IPS-20b (cell line): ENCODE results near the gene MGAT5.

Experiments used
- H3K27ac ChIP-seq: one replicate; pipeline ENCODE4 v1.5.1; 2013; ENCODE audit warnings: low read length
- H3K27me3 ChIP-seq: 2 replicates; pipeline ENCODE4 v1.6.1; 2013; ENCODE audit warnings: mild to moderate bottlenecking, low read length, inconsistent platforms; ENCODE audit not compliant: insufficient read depth
- H3K36me3 ChIP-seq: 2 replicates; pipeline ENCODE4 v1.6.1; 2013; ENCODE audit warnings: low read depth, mild to moderate bottlenecking, inconsistent platforms, low read length, moderate library complexity; ENCODE audit not compliant: insufficient read depth
- H3K4me1 ChIP-seq: 2 replicates; pipeline ENCODE4 v1.6.1; 2013; ENCODE audit warnings: mild to moderate bottlenecking, control low read depth, inconsistent platforms, low read length, moderate library complexity; ENCODE audit not compliant: insufficient read depth
- H3K4me3 ChIP-seq: 2 replicates; pipeline ENCODE4 v1.5.1; 2013; ENCODE audit warnings: mild to moderate bottlenecking, low read length, inconsistent platforms
- H3K9ac ChIP-seq: 2 replicates; pipeline ENCODE4 v1.6.1; 2013; ENCODE audit warnings: low read depth, mild to moderate bottlenecking, inconsistent platforms, low read length, moderate library complexity
- H3K9me3 ChIP-seq: 2 replicates; pipeline ENCODE4 v1.6.1; 2013; ENCODE audit warnings: mild to moderate bottlenecking, low read depth, low read length, inconsistent platforms; ENCODE audit not compliant: insufficient read depth

The MGAT5 gene

DNA sequence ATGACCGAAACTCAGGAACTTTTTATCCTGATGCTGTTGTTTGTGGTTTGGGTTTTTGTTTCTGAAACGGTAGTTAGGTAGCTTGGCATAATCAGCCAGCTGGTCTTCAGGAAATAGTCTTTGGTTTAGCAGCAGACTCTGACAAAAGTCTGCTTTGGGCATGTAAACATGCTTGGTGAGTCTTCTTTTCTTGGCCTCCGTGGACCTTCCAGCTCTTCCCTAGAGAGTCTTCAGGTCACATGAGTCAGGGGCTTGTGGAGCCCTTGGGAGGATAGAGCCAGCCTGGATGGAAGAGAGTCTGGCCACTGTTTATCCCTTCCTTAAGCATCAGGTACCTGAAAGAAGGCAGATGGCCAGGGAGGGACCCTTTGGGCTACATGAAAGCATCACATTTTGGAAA, 154.5 kb downstream of the MGAT5 start:
- Histone ChIP-seq H3K4me1 (peaks cover 4% of the 10 kb centered on the region; the same call in 1 of the 2 replicates), H3K27ac (no peak overlapping the region), H3K27me3 (no peaks in the 10 kb centered on the region), H3K9ac (no peak overlapping the region), H3K36me3 (0 out of 2 replicates have a peak, but pooled peaks cover 4% of the 10 kb centered on the region), H3K4me3 (no peak overlapping the region), H3K9me3 (no peaks in the 10 kb centered on the region)

DNA sequence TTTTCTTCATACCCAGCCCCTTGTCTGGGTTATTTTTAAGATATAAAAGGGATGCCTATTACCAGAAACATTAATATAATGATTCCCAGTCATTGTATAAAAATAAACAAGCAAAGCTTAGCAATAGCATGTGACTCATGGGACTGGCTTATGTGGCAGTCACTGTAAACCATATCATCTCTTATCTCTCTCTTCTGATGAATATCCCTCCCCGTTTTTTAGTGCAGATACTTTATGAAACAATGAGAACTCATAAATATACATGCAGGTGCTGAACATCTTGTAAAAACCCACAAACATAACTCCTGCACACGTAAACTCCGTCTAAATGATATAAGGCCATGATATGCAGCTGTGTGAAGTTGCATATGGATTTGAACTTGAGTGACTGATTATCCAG, 154.9 kb downstream of the MGAT5 start:
- peaks cover 4% of the 10 kb centered on the region; the same call in 1 of the 2 replicates for H3K4me1 ChIP-seq
- no peak overlapping the region for H3K27ac ChIP-seq
- H3K27me3 ChIP-seq, result no peaks in the 10 kb centered on the region
- no peak overlapping the region for H3K4me3 ChIP-seq
- H3K9me3 ChIP-seq, result no peaks in the 10 kb centered on the region
- H3K9ac ChIP-seq, result no peak overlapping the region
- no peaks in the 10 kb centered on the region for H3K36me3 ChIP-seq

DNA sequence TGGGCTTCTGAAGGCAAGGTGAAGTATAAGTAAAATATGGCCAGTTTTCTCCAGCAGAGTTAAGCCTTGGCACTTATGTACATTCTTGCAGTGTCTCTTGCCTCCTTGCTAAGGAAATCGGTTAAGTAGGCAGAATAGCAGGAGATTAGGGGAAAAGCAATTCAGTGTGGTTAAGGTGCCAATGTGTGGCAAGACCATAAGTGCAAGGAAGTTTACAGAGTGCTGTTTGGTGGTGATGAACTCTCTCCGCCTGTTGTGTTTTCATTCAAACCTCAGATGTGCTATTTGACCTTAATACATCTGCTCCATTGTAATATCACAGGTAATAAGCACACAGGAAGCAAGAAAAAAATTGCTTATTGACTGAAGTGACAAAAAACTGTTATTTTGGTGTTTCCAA, 156.1 kb downstream of the MGAT5 start:
- Histone ChIP-seq H3K27me3 (no peaks in the 10 kb centered on the region), H3K4me3 (no peak overlapping the region), H3K27ac (no peak overlapping the region), H3K36me3 (no peaks in the 10 kb centered on the region), H3K9me3 (no peaks in the 10 kb centered on the region), H3K9ac (no peak overlapping the region), H3K4me1 (peaks cover 4% of the 10 kb centered on the region; the same call in 1 of the 2 replicates)

DNA sequence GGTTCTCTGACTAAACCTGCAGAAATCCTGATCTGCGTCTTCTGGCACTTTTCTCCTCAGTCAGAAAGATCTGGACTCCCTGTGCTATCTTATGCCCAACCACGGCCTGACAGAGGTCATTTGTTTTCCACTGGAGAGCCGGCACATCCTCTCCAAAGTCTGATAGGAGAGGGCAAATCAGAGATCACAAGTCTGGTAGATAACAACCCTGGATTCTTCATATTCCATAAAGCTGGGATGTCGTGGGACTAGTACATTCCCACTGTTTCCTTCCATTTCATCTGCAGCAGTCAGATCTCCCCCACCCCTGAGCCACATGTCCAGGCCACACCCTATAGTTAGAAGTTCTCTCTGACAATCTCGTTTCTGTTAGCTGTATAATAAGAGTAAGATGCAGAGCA, 157.0 kb downstream of the MGAT5 start:
- H3K27me3 ChIP-seq, result no peaks in the 10 kb centered on the region
- H3K4me3 ChIP-seq, result no peak overlapping the region
- no peak overlapping the region for H3K27ac ChIP-seq
- no peak overlapping the region for H3K9ac ChIP-seq
- H3K4me1 ChIP-seq, result peaks cover 4% of the 10 kb centered on the region; the same call in 1 of the 2 replicates
- H3K36me3 ChIP-seq, result no peaks in the 10 kb centered on the region
- no peaks in the 10 kb centered on the region for H3K9me3 ChIP-seq

DNA sequence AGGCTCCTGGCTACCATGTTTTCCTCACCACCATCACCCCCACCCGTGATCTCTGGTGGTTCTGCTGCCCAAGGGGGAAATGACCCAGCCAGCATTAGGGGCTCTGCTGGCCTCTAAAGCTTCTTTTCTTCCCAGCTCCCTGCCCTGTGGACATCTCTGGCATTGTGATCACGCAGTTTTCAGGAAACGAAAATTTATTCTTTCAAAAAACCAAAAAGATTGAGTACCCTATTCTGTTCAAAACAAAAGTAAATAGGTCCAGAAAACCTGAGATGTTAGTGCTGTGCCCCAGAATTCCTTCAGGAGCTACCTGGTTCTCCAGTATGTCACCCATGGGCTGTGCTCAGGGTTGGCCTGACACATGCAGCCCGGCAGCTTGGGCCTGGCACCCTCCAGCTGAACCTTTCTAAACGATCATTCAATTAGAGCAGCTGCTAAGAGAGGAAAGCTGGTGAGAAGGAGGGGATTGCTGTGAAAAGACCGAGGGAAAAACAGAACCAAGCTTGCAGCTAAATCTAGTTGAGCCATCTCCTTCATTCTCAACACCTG, 157.5 kb downstream of the MGAT5 start:
- Histone ChIP-seq H3K36me3 (no peaks in the 10 kb centered on the region), H3K9ac (no peak overlapping the region), H3K27ac (no peak overlapping the region), H3K27me3 (no peaks in the 10 kb centered on the region), H3K4me1 (peaks cover 4% of the 10 kb centered on the region; the same call in 1 of the 2 replicates), H3K9me3 (no peaks in the 10 kb centered on the region), H3K4me3 (no peak overlapping the region)

DNA sequence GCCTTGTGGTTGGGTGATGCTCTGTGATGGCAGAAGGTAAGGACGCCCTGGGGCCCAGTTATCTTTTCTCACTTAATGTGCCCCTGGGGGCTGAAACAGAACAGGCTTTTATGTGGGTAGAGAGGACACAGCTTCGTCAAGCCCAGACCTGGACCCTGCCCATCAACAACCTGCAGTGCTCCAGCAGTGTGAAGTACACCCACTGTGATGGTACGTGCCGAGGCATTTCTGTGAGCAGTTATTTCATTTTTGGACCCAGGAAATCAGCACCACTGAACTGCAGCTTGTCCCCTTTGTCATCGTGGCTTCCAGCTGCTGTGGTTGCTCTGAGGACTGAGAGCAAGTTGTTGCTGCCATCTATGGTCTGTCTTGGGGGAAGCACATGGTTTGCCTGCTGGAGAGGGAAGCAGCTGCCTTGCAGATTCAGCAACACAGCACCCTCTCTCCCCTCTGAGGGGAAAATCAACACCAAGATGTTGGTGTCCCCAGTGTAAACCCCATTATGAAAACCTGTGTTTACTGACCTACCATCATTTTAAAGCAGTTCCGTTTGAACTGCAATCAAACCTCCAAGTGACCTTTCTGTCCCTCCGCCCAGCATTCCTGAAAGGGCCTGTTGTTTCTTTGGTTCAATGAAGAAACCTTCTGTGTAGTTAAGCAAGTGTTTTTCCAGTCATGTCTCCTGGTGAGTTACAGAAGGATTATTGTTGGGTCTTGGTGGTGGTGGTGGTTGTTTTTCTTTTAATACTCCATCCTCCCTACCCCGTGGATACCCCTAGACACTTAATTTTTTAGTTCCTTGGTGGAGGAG, 158.2 kb downstream of the MGAT5 start:
- Histone ChIP-seq H3K9me3 (no peaks in the 10 kb centered on the region), H3K36me3 (no peaks in the 10 kb centered on the region), H3K4me3 (no peak overlapping the region), H3K27ac (no peak overlapping the region), H3K27me3 (no peaks in the 10 kb centered on the region), H3K9ac (0 out of 2 replicates have a peak overlapping the region, but pooled peaks have one; percentile 28), H3K4me1 (peaks cover 4% of the 10 kb centered on the region; the same call in 1 of the 2 replicates)

DNA sequence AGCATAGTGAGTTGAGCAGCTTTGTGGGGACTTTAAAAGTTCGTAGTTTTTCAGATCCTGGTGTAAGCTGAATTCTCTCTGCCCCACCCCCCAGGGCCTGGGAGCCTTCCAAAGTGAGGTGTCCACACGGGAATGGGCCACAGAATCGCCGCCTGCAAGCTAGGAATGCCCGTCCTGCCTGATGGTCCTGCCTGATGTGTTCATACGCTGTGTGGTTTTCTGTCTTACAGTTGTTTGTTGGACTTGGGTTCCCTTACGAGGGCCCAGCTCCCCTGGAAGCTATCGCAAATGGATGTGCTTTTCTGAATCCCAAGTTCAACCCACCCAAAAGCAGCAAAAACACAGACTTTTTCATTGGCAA, 158.7 kb downstream of the MGAT5 start:
- Histone ChIP-seq H3K9me3 (no peaks in the 10 kb centered on the region), H3K9ac (no peak overlapping the region), H3K27ac (no peak overlapping the region), H3K36me3 (no peaks in the 10 kb centered on the region), H3K4me3 (no peak overlapping the region), H3K27me3 (no peaks in the 10 kb centered on the region), H3K4me1 (peaks cover 4% of the 10 kb centered on the region; the same call in 1 of the 2 replicates)

DNA sequence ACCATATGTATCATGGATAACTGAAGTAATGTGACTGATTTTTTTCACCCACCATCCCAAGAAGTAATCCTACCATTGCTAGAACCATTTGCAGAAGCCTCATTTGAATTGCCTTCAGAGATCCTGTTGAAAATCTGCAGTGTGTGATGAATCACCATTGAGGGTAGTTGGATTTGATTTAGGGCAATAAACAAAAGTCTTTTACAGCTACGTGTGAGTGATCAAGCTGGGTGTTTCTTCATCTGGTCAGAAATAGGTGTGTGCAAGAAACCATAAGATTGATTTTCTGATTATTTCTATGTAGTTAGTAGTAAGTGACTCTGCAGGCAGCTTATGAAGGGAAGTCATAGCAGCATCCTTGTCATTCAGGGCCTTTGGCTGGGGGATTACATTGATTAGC, 159.6 kb downstream of the MGAT5 start:
- Histone ChIP-seq H3K4me3 (no peak overlapping the region), H3K9ac (no peak overlapping the region), H3K9me3 (no peaks in the 10 kb centered on the region), H3K27ac (no peak overlapping the region), H3K27me3 (no peaks in the 10 kb centered on the region), H3K36me3 (no peaks in the 10 kb centered on the region), H3K4me1 (peaks cover 4% of the 10 kb centered on the region; the same call in 1 of the 2 replicates)

DNA sequence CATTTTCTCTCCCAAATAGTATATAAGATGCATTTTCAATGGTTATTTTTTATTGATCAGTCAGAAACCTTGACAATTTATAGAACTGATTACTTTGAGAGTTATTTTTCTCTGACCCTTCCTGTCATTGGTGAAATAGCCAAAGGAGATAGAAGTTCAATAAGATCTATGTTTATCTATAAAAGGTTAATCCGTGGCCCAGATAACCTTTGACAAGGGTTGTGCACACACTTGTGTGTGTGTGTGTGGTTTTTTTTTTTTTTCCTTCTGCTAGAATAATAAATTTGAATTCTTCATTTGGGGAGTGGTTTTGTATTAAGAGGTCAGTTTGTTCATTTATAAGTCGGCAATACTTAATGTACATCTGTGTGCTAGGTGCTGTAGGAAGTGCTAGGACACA, 160.0 kb downstream of the MGAT5 start:
- H3K27ac ChIP-seq, result no peak overlapping the region
- no peak overlapping the region for H3K4me3 ChIP-seq
- H3K9me3 ChIP-seq, result no peaks in the 10 kb centered on the region
- no peak overlapping the region for H3K9ac ChIP-seq
- H3K36me3 ChIP-seq, result no peaks in the 10 kb centered on the region
- H3K4me1 ChIP-seq, result peaks cover 4% of the 10 kb centered on the region; the same call in 1 of the 2 replicates
- no peaks in the 10 kb centered on the region for H3K27me3 ChIP-seq

DNA sequence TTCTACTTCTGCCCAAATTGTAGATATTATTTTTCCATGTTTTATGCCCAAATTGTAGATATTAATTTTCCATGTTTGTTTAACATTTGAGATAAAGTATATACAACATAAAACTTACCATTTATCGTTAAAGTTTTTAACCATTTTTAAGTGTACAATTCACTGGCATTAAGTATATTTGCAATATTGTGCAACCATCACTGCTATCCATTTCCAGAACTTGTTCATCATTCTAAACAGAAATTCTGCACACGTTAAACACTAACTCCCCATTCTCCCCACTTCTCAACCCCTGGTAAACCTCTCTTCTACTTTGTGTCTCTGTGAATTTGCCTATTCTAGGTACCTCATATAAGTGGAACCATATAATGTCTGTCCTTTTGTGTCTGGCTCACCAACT, 162.1 kb downstream of the MGAT5 start:
- Histone ChIP-seq H3K4me1 (peaks cover 4% of the 10 kb centered on the region; the same call in 1 of the 2 replicates), H3K27ac (no peak overlapping the region), H3K36me3 (no peaks in the 10 kb centered on the region), H3K9me3 (no peaks in the 10 kb centered on the region), H3K9ac (no peak overlapping the region), H3K27me3 (no peaks in the 10 kb centered on the region), H3K4me3 (no peak overlapping the region)

DNA sequence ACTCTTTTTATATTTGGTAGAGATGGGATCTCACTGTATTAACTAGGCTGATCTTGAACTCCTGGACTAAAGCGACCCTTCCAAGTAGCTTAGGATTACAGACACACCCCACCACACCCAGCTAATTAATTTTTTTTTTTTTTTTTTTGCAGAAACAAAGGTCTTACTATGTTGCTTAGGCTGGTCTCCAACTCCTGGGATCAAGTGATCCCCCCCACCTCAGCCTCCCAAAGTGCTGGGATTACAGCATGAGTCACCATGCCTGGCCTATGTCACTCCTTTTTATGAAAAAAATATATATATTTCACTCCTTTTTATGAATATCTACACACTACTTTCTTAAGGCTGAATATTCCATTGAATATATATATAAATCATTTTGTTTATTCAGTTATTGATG, 162.8 kb downstream of the MGAT5 start:
- no peak overlapping the region for H3K27ac ChIP-seq
- no peaks in the 10 kb centered on the region for H3K27me3 ChIP-seq
- H3K4me3 ChIP-seq, result no peak overlapping the region
- peaks cover 3% of the 10 kb centered on the region; the same call in 1 of the 2 replicates for H3K4me1 ChIP-seq
- no peak overlapping the region for H3K9ac ChIP-seq
- no peaks in the 10 kb centered on the region for H3K36me3 ChIP-seq
- H3K9me3 ChIP-seq, result no peaks in the 10 kb centered on the region

DNA sequence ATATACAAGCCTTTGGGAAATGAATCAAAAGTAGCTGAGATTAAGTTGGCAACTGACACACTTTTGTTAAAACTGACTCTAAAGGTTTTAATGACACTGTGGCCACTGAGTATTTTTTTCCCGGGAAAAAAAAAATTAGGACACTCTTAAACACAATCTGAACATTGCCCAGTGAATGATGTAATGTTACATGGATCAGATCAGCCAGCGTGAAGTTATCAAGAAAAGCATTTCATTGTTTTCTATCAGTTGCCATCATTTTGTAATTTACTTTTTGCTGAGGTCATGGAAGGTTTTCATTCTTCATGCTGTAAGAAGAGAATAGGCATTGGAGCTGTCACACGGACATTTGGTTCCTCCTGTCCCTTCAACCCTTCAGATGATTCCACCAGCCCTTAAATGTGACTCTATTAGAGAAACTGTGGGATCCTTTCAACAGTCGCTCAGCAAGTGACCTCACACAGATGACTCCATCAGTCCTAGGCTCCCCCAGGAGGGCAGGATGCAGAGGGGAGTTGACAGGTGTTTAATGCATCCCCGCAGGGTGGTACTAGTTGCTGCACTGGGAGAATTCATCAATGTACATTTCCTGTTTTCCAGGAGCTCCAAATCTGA, 164.2 kb downstream of the MGAT5 start:
- Histone ChIP-seq H3K4me3 (no peak overlapping the region), H3K27ac (no peak overlapping the region), H3K4me1 (no peaks in the 10 kb centered on the region), H3K36me3 (peaks cover 5% of the 10 kb centered on the region; the same call in 1 of the 2 replicates), H3K27me3 (no peaks in the 10 kb centered on the region), H3K9me3 (no peaks in the 10 kb centered on the region), H3K9ac (no peak overlapping the region)
